Mononuclear cell (primary cell): ENCODE data around the gene ANKRD13B. TPM values are rescaled to one million over a fixed set of nuclear protein-coding genes. Genes with fewer than 3 reads are reported as not detected.

Experiments
- H3K27me3 ChIP-seq: 2 replicates; pipeline ENCODE4 v1.6.0; 2011; ENCODE audit warnings: low read length, control low read depth; ENCODE audit not compliant: insufficient read depth
- H3K4me1 ChIP-seq: 2 replicates; pipeline ENCODE4 v1.5.1; 2011; ENCODE audit warnings: mild to moderate bottlenecking, low read length, control low read depth; ENCODE audit not compliant: insufficient read depth
- H3K4me3 ChIP-seq: 2 replicates; pipeline ENCODE4 v1.5.1; 2011; ENCODE audit warnings: mild to moderate bottlenecking, low read length, moderate library complexity
- H3K9me3 ChIP-seq: 2 replicates; pipeline ENCODE4 v1.5.1; 2011; ENCODE audit warnings: low read depth, mild to moderate bottlenecking, control low read depth, low read length
- total RNA-seq: library from RNA; depleted of rRNA; stranded (reverse); fragments of >200 nt; gene quantifications from one replicate; pipeline ENCODE4 v1.2.3, GENCODE V29; 2012

ANKRD13B gene
- total RNA-seq, 1 donor, result 1.3 TPM

GRCh38 chr17:29613352-29613837 is 20.5 kb downstream of the ANKRD13B start:
- no peaks in the 10 kb centered on the region for H3K9me3 ChIP-seq
- no peak overlapping the region for H3K4me3 ChIP-seq
- peaks cover 57% of the 10 kb centered on the region for H3K4me1 ChIP-seq
- peaks cover 12% of the 10 kb centered on the region for H3K27me3 ChIP-seq

- Histone ChIP-seq H3K4me1 (peaks cover 58% of the 10 kb centered on the region), H3K4me3 (no peak overlapping the region), H3K27me3 (peaks cover 12% of the 10 kb centered on the region), H3K9me3 (no peaks in the 10 kb centered on the region)
Measured at GRCh38 chr17:29613856-29614255, 20.9 kb downstream of the ANKRD13B start.

DNA sequence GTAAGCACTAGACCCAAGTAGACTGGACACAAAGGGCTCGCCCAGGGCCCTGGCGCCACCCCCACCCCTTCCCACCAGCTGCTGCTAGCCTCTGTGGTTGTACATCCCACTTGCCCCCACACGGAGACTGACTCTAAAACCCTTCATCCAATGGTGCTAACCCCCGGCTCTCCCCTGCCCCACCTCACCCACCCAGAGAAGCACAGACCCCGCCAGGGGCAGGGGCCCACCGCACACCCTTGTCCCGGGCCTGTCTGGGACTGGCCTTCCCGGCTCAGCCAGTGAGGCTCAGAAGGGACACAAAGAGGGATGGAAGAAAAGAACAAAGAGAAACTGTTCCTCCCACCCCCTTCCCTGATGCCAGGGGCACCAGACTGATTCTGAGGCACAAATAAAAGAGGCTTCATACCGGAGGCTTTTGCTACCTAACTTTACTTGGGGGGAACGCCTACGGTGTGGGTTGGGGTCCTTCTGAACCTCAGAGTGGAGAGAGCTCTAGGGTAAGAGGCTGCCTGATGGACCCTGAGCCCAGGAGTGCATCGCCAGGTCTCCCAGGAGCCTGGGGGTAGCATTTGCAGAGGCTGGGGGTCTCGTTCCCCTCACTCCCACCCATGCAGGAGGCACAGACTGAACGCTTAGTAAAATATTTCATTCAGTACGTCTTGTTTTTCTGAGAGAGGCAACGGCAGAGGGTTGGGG is 21.6 kb downstream of the ANKRD13B start:
- Histone ChIP-seq H3K4me3 (no peak overlapping the region), H3K27me3 (peaks cover 12% of the 10 kb centered on the region), H3K9me3 (no peaks in the 10 kb centered on the region), H3K4me1 (peaks cover 58% of the 10 kb centered on the region)

- H3K27me3 ChIP-seq, result peaks cover 12% of the 10 kb centered on the region
- peak overlapping the region; percentile 28 for H3K4me3 ChIP-seq
- peaks cover 58% of the 10 kb centered on the region for H3K4me1 ChIP-seq
- no peaks in the 10 kb centered on the region for H3K9me3 ChIP-seq
Measured at GRCh38 chr17:29615048-29615385, 22.1 kb downstream of the ANKRD13B start.

DNA sequence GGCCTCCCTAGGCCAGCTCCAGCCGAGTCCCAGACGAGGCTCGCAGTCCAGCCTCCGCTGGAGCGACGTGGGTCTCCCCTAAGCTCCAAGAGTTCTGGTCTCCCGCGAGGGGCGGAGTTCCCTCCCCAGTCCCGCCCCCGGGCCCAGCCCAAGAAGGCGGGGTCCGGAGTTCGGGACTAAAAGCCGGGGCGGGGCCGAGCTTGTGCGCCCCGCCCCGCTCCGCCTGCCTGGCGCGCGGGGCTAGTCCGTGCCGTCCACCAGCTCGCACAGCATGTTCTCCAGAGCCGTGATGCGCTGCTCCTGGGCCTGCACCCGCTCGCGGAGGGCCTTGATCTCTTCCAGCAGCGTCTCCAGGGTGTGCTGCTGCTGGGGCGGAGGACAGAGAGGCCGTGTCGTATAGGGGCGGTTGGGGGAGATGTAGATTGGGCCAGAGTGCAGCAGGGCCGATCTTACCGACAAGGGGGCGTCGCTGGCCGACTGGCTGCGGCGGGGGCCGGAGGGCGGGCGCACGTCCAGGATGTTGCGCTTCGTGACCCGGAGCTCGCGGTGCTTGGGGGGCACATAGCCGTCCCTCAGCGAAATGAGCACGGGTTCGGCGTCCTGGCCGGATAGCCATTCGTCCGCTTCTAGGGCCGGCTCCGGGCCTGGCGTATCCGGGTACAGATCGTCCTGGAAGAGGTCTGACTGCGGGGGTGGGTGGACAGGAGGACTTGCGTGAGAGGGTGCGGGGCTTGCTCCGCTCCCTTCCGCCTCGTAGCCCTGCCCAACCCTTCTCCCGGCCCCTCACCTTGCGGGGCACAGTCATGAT is 22.8 kb downstream of the ANKRD13B start:
- Histone ChIP-seq H3K27me3 (peaks cover 12% of the 10 kb centered on the region), H3K4me3 (peak overlapping the region; percentile 28), H3K4me1 (peaks cover 58% of the 10 kb centered on the region), H3K9me3 (no peaks in the 10 kb centered on the region)

GRCh38 chr17:29616300-29617048 is 23.5 kb downstream of the ANKRD13B start:
- Histone ChIP-seq H3K4me3 (peak overlapping the region; percentile 28), H3K9me3 (no peaks in the 10 kb centered on the region), H3K27me3 (peaks cover 12% of the 10 kb centered on the region), H3K4me1 (peaks cover 58% of the 10 kb centered on the region)

DNA sequence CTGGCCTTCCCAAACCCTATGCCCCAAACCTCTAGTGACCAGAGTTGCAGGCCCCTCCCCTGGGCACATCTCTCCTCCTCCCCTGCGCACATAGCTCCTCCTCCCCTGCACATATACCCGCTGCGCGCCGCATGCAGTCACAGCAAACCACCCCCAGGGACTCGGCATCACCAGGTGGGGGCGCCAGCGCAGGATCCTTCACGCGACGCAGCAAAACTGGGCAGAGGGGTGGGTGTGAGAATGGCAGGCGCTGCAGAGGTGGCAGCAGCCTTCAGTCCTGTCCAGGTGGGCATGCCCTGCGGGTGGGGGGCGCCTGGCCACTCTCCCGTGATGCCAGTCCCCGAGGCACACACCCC is 24.2 kb downstream of the ANKRD13B start:
- no peaks in the 10 kb centered on the region for H3K9me3 ChIP-seq
- peak overlapping the region; percentile 42 for H3K4me3 ChIP-seq
- H3K27me3 ChIP-seq, result peaks cover 12% of the 10 kb centered on the region
- H3K4me1 ChIP-seq, result peaks cover 64% of the 10 kb centered on the region

DNA sequence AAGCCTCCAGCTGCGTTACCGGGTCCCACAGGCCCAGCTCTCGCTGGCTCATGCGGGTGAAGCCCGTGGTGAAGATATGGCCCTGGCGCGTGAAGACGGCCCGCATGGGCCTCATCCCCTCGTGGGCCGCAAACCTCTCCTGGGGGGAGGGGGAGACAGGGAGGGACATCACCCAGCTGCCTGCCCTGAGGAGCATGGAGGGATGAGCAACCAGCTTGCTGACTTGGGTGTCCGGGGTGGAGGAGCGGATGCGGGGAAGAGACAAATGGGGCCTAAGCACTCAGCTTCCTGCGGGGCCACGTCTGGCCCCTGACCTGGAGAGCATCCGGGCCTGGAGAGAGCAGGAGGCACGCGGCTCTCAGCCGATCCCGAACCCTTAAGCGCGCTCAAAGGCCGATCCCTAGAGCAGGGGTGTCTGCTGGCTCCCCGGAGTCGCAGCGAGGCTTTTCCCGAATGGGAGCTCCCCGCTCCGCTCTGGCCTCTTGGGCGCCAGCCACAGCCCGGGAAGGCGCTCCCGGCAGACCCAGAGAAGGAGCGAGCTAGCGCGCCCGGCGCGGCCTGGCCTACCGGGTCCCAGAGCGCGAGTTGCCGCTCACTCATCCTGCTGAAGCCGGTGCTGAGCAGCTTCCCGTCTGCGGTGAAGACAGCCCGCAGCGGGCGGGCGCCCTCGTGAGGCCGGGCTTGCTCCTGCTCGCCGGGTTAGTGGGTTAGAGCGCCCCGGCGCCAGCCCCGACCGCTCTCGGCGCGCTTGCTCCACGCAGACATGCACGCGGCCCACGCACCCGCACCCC is 24.7 kb downstream of the ANKRD13B start:
- Histone ChIP-seq H3K27me3 (peaks cover 12% of the 10 kb centered on the region), H3K9me3 (no peaks in the 10 kb centered on the region), H3K4me1 (peaks cover 68% of the 10 kb centered on the region), H3K4me3 (peak overlapping the region; percentile 42)

DNA sequence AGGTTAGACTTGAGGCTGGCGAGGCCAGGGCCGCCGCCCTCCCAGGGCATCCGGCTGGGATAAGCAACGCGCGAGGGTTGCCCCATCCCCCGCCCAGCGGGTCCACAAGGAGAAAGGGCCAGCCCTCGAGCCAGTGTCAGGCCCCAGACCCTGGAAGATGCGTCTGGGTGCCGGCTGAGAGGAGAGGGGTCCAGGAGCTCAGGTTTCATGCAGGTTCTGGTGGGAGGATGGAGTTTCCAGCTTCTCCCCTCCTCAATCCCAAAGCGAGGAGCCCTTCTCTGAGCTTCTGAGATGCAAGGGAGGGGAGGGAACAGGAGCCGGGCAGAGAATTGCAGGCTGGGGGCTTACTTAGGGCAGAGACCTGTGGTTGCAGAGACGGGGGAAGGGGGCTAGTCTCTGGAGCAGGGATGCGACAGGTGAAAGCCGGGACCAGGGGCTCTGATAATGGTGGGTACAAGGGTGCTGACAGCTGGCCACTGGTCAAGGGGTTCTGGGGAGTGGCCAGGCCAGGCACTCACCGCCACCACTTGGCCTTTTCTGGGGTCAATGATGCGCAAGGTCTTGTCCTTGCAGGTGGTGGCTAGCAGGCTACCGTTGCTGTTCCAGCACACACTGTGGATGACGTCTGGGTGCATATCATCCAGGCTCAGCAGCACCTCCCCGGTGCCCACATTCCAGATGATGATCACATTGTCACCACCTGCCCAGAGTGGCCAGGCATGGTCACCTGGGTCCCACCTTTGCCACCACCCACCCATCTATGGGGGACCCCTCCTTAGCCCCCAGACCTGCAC is 25.5 kb downstream of the ANKRD13B start:
- Histone ChIP-seq H3K4me3 (no peak overlapping the region), H3K27me3 (peaks cover 10% of the 10 kb centered on the region), H3K4me1 (peaks cover 67% of the 10 kb centered on the region), H3K9me3 (no peaks in the 10 kb centered on the region)

DNA sequence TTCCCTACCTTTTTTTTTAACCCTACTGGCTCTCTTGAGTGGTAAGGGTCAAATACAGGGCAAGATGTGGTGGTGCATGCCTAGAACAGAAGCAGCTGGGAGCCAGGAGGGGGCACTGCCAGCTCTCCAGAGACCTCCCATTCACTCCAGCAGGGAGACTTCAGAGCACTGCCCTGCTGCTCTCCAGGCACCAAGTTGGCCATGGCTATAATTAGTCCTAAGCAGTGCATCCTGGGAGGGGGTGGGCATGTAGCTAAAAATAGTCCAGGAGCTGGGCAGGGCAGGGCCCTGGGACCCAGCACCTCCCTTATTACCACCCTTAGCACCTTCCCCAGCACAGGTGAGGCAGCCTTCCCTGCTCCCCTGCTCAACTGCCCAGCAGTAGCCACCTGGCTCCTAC is 26.3 kb downstream of the ANKRD13B start:
- Histone ChIP-seq H3K4me1 (peaks cover 60% of the 10 kb centered on the region), H3K4me3 (no peak overlapping the region), H3K9me3 (no peaks in the 10 kb centered on the region), H3K27me3 (peaks cover 10% of the 10 kb centered on the region)

- Histone ChIP-seq H3K27me3 (peaks cover 10% of the 10 kb centered on the region), H3K4me1 (peaks cover 49% of the 10 kb centered on the region), H3K4me3 (no peak overlapping the region), H3K9me3 (no peaks in the 10 kb centered on the region)
Measured at GRCh38 chr17:29620271-29620670, 27.3 kb downstream of the ANKRD13B start.

DNA sequence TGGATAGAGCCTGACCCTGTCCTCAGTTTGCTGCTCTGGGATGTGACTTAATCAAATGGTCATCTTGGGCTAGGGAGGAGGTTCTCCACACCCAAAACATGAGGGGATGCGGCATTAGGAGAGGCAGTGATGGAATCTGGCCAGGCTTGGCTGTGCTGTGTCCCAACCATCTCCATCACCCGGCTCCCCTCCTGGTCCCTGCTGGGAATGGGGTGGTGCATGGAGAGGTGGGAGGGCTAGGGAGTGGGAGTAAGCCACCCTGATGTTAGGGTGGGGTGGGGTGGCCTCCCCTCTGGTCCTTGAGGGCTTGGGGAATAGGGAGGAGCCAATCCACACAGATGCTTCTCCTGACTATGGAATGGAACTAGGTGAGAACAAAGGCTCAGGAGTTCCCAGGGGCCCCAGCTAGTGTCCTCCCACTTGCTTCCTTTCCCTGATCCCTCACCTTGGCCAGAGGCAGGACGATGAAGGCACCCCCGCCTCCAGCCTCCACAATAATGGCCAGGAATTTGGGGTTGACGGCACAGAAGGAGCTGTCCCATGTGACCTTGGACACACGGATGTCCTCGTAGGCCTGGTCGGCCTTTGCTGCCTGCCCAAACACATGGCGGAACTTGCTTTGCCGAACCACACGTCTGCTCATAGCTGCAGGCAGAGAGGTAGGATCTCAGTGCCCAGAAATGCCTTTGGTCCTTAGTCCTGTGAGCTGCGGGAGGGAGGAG is 28.0 kb downstream of the ANKRD13B start:
- peaks cover 43% of the 10 kb centered on the region for H3K4me1 ChIP-seq
- peaks cover 9% of the 10 kb centered on the region for H3K27me3 ChIP-seq
- no peaks in the 10 kb centered on the region for H3K9me3 ChIP-seq
- H3K4me3 ChIP-seq, result no peak overlapping the region

GRCh38 chr17:29621751-29622194 is 28.8 kb downstream of the ANKRD13B start:
- peaks cover under 1% of the 10 kb centered on the region for H3K27me3 ChIP-seq
- no peaks in the 10 kb centered on the region for H3K9me3 ChIP-seq
- no peak overlapping the region for H3K4me3 ChIP-seq
- H3K4me1 ChIP-seq, result peaks cover 34% of the 10 kb centered on the region
